ENCODE measurements around the gene TRMT44. TPM values are rescaled to one million over a fixed set of nuclear protein-coding genes. Genes with fewer than 3 reads are reported as not detected.

The TRMT44 gene
- total RNA-seq, 1 donor from 2014 or later = 12.4 TPM

DNA sequence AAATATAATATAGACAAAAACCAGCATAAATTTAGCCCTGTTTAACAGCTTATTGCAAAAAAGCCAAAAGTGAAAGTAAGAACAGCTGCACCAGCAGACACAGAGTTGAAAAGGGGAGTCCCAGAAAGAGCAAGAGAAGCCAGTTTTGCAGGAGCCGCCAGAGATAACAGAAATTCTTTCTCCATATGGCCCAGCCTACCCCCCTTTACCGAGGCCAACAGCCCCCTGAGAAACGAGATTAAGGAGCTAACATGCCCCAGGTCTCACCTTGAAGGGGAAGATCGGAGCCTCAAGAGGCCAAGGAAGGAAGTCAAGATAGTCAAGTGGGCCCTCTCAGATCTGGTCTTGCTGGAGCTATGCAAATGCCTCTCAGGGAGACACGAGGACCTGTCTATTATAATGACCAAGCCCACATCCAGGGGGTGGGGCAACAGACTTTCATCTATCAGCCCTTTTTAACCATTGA is 4.9 kb upstream of the TRMT44 start:
- H3K27ac Mint-ChIP-seq (ENCODE audit: unreplicated experiment) = no peak overlapping the region
- no peaks in the 10 kb centered on the region for H3K36me3 Mint-ChIP-seq (ENCODE audit: low read depth)
- DNase-seq (ENCODE audit: low spot score) = no peak
- no peak overlapping the region for H3K4me3 Mint-ChIP-seq (ENCODE audit: unreplicated experiment)
- TF ChIP-seq, protein P1, sequence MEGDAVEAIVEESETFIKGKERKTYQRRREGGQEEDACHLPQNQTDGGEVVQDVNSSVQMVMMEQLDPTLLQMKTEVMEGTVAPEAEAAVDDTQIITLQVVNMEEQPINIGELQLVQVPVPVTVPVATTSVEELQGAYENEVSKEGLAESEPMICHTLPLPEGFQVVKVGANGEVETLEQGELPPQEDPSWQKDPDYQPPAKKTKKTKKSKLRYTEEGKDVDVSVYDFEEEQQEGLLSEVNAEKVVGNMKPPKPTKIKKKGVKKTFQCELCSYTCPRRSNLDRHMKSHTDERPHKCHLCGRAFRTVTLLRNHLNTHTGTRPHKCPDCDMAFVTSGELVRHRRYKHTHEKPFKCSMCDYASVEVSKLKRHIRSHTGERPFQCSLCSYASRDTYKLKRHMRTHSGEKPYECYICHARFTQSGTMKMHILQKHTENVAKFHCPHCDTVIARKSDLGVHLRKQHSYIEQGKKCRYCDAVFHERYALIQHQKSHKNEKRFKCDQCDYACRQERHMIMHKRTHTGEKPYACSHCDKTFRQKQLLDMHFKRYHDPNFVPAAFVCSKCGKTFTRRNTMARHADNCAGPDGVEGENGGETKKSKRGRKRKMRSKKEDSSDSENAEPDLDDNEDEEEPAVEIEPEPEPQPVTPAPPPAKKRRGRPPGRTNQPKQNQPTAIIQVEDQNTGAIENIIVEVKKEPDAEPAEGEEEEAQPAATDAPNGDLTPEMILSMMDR (IDR thresholded peaks at IDR 0.05) = no peak
- H3K4me1 Mint-ChIP-seq (ENCODE audit: low read depth) = peaks cover 25% of the 10 kb centered on the region
- no peaks in the 10 kb centered on the region for H3K27me3 Mint-ChIP-seq (ENCODE audit: low read depth)
- no peaks in the 10 kb centered on the region for H3K9me3 Mint-ChIP-seq (ENCODE audit: low read depth)

DNA sequence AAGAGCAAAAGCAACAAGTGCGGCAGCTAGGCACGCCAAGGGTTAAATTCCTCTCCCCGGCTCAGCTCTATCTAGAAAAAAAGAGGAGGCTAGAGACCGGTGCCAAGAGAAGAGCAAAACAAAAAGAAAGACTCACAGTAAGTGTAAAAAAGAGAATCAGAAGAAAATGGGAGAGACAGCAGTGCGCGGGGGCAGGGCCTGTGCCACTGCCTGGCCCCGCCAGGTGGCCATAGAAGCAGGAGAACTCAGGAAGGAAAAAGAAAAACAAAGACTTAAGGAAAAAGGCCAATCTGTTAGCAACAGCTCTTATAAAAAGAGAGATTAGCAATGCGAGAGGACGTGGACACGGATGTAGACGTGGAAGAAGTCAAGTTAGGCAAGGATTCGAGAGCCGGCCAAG is 3.3 kb upstream of the TRMT44 start:
- no peak overlapping the region for H3K4me3 Mint-ChIP-seq (ENCODE audit: unreplicated experiment)

DNA sequence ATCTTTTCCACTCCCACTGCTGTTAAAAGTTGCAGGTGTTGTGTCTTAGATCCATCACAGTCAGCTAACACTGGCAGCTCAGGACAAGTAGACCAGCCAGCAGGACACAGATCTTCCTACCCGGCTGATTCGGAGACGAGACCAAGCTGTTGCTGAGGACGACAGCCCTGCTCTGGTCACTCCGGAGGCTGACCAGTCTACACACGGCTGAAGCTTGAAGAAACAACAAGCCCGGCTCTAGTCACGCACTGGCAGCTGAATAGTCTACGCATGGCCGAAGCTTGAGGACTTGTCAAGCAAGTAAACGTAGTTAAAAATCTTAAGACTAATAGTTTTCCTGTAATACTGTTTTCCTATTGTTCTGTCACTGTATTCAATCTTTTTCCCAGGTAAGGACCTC is 1.8 kb upstream of the TRMT44 start:
- no peaks in the 10 kb centered on the region for H3K27me3 Mint-ChIP-seq (ENCODE audit: low read depth)
- peak overlapping the region; percentile 42 for H3K4me3 Mint-ChIP-seq (ENCODE audit: unreplicated experiment)
- no peak overlapping the region for H3K27ac Mint-ChIP-seq (ENCODE audit: unreplicated experiment)
- TF ChIP-seq, protein P1 (IDR thresholded peaks at IDR 0.05) = no peak
- no peaks in the 10 kb centered on the region for H3K9me3 Mint-ChIP-seq (ENCODE audit: low read depth)
- DNase-seq (ENCODE audit: low spot score) = no peak
- no peaks in the 10 kb centered on the region for H3K36me3 Mint-ChIP-seq (ENCODE audit: low read depth)
- peaks cover 53% of the 10 kb centered on the region for H3K4me1 Mint-ChIP-seq (ENCODE audit: low read depth)

More for the DNA sequence above, 3.3 kb upstream of the TRMT44 start:
- Mint-ChIP-seq H3K4me1 (ENCODE audit: low read depth) (peaks cover 38% of the 10 kb centered on the region), H3K9me3 (ENCODE audit: low read depth) (no peaks in the 10 kb centered on the region), H3K27me3 (ENCODE audit: low read depth) (no peaks in the 10 kb centered on the region), H3K27ac (ENCODE audit: unreplicated experiment) (peak overlapping the region; percentile 71), H3K36me3 (ENCODE audit: low read depth) (no peaks in the 10 kb centered on the region)
- TF ChIP-seq, protein P1 (IDR thresholded peaks at IDR 0.05) = no peak
- no peak for DNase-seq (ENCODE audit: low spot score)

DNA sequence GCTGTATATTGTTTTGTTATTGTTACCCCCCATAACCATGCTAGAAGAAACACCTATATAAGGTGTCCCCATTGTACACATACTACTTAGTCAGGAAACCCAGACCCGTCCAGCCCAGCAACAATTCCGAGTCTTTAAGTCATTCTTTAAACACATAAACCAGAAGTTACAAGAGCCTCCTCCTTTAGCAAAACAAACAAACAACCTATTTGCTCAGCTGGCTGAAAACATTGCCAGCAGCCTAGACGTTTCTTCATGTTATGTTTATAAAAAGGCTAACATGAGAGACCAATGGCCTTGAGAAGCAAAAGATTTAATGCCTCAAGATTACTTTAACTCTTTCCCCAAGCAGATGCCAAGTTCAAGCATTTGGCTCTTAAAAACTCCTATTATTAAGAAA is 1.4 kb upstream of the TRMT44 start:
- peak overlapping the region; percentile 14 for H3K27ac Mint-ChIP-seq (ENCODE audit: unreplicated experiment)
- peaks cover 57% of the 10 kb centered on the region for H3K4me1 Mint-ChIP-seq (ENCODE audit: low read depth)
- no peak for DNase-seq (ENCODE audit: low spot score)
- TF ChIP-seq, protein P1 (IDR thresholded peaks at IDR 0.05) = no peak
- no peaks in the 10 kb centered on the region for H3K27me3 Mint-ChIP-seq (ENCODE audit: low read depth)
- no peaks in the 10 kb centered on the region for H3K9me3 Mint-ChIP-seq (ENCODE audit: low read depth)
- peak overlapping the region; percentile 42 for H3K4me3 Mint-ChIP-seq (ENCODE audit: unreplicated experiment)
- no peaks in the 10 kb centered on the region for H3K36me3 Mint-ChIP-seq (ENCODE audit: low read depth)

DNA sequence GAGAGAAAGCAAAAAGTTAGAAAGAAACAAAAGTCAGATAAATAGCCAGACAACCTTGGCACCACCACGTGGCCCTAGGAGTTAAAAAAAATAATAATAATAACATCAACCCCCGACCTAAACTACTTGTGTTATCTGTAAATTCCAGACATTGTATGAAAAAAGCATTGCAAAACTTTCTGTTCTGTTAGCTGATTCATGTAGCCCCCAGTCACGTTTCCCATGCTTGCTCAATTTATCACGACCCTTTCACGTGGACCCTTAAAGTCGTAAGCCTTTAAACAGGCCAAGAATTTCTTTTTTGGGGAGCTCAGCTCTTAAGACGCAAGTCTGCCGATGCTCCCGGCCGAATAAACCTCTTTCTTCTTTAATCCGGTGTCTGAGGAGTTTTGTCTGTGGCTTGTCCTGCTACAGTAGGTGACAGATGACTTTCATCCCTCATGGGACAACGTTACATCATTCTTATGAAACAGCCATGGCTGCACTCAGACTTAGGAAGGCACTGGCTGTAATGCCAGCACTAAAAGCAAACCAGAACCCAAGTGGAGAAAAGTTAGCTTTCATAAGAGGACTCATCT is 574 bp upstream of the TRMT44 start:
- H3K9me3 Mint-ChIP-seq (ENCODE audit: low read depth) = no peaks in the 10 kb centered on the region
- peak overlapping the region; percentile 94 for H3K4me3 Mint-ChIP-seq (ENCODE audit: unreplicated experiment)
- H3K27me3 Mint-ChIP-seq (ENCODE audit: low read depth) = no peaks in the 10 kb centered on the region
- peaks cover 57% of the 10 kb centered on the region for H3K4me1 Mint-ChIP-seq (ENCODE audit: low read depth)
- no peak for DNase-seq (ENCODE audit: low spot score)
- no peaks in the 10 kb centered on the region for H3K36me3 Mint-ChIP-seq (ENCODE audit: low read depth)
- TF ChIP-seq, protein P1 (IDR thresholded peaks at IDR 0.05) = no peak
- peak overlapping the region; percentile 100 for H3K27ac Mint-ChIP-seq (ENCODE audit: unreplicated experiment)

Measured in chondrocyte (in vitro differentiated cells).